Measurements from ENCODE around the gene ELMO3.
A peak's percentile ranks its signal among the peaks of the same experiment; 100 is the strongest.

Gene ELMO3

DNA sequence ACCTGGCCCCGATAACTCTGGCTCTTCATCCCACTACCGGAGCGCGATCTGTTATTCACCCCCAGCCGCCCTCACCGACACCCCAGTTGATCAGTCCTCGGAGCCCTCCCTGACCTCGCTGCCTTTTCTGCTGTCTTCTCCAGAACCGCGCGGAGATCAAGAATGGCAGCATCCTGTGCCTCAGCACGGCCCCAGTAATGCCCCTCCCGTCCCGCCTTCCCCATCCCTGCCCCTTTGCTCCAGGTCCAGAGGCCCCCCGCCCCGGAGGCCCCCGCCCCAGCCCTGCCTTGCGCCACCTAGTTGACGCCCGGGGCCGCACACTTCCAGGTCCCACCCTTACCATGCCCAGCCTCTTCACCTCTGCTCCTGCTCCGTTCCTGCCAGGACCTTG lies 872 bp downstream of the ELMO3 start:
- no peak for DNase-seq (ENCODE audit: low spot score)

DNA sequence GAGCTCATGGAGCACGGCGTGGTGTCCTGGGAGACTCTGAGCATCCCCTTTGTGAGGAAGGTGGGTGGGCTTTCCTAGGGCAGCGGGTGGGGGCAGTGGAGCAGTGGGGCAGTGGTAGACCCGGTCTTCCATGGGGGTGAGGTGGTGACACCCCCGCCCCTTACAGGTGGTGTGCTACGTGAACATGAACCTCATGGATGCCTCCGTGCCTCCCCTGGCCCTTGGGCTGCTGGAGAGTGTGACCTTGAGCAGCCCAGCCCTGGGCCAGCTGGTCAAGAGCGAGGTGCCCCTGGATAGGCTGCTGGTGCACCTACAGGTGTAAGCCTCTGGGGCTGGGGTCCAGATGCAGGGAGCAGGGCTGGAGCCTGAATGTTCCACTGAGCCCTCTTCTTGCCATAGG lies 1.6 kb downstream of the ELMO3 start:
- no peak for DNase-seq (ENCODE audit: low spot score)

DNA sequence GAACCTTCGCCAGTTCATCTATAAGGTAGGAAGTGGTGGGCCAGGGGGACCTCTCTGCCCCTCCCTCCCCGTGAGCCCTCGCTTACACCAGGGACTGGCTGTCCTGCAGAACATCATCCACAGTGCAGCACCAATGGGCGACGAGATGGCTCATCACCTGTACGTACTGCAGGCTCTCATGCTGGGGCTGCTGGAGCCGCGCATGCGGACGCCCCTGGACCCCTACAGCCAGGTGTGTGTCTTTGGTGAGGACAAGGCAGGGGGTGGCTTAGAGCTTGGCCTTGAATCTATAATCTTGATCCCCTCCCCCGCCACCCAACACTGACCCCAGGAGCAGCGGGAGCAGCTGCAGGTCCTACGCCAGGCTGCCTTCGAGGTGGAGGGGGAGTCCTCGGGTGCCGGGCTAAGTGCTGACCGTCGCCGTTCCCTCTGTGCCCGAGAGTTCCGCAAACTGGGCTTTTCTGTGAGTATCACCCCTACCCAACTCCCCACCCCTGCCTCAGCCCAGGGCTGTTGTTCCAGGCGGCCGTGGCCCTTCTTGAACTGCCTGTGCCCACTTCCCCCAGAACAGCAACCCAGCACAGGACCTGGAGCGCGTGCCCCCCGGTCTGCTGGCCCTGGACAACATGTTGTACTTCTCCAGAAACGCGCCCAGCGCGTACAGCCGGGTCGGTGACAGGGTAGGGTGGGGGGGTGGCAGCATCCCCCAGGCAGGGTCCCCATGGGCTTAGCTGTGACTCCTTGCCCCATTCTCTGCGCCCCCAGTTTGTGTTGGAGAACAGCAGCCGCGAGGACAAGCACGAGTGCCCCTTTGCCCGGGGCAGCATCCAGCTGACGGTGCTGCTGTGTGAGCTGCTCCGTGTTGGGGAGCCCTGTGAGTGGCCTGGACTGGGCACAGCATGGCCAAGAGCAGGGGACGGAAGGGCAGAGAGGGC lies 2.7 kb downstream of the ELMO3 start:
- no peak for DNase-seq (ENCODE audit: low spot score)

GRCh38 chr16:67202426-67202825 lies 3.5 kb downstream of the ELMO3 start:
- DNase-seq (ENCODE audit: low spot score), result no peak

DNA sequence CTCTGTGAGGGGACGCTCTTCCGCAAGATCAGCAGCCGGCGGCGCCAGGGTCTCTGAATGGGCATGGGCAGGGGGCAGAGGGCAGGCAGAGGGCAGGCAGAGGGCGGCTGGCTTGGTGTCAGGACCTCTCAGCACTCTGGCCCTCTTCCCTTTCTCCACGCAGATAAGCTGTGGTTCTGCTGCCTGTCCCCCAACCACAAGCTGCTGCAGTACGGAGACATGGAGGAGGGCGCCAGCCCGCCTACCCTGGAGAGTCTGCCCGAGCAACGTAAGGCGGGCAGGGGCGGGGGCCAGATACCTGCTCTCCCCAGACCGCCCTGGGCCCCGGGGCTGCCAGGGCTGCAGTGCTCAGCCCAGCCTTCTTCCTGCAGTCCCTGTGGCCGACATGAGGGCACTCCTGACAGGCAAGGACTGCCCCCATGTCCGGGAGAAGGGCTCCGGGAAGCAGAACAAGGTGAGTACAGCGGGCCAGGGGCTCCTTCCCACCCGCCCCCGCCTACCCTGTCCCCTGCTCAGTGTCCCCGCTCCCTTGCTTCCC lies 4.1 kb downstream of the ELMO3 start:
- DNase-seq (ENCODE audit: low spot score), result no peak

- DNase-seq (ENCODE audit: low spot score), result no peak
Observed at GRCh38 chr16:67204076-67204475, 5.1 kb downstream of the ELMO3 start.

GRCh38 chr16:67206129-67206837 lies 7.4 kb downstream of the ELMO3 start:
- DNase-seq (ENCODE audit: low spot score), result no peak

DNA sequence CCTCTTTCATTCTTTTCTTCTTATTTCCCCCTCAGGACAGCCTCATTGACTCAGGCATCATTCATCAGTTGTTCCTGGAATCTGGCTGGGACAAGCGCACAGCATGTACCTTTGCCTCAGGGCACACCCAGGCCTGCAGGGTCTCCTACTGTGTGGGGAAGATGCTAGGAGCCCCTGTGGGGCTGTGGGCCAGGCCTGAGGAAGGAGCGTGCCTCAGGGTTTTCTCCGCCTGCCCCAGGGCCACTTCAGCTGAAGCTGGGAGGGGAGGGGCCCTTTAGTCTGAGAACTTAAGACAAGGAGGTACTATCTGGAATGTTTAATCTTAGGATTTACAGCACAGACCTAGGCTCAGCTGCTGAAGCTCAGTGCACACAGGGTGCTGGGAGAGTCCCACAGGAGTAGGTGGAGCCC lies 7.9 kb downstream of the ELMO3 start:
- DNase-seq (ENCODE audit: low spot score), result no peak

DNA sequence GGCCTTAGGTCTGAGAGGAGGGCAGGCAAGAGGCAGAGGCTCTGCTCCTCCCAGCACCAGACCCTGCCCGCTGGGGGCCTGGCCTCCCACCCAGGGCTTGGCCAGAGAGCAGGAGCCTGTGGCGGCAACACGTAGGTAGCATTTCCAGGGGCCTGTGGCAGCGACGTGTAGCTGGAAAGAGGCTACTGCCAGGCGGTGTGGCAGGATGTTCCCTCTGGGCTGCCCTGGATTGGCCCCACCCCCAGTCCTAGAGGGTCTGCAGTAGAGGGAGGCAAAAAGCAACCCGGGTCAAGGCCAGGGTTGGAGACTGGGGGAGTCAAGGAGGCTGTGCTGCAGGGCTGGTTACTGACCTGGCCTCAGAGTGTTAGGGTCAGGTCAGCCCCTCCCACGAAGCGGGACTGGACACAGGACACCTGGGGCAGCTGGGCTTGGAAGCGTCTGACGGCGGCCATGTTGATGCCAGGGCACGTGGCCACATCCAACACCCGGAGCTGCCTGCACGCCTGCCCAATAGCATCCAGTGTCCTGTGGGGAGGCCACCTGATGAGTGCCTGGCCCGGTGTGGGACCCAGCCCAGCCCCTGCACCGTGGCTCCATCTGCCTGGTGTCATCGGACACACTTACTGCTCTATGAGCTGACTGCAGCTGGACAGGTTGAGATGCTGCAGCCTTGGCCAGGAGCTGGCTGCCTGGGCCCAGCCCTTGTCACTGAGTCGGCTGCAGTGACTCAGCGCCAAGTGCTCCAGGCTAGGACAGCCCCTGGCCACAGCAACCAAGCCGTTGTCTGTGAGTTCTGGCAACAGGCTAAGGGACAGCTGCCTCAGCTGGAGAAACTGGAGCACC lies 8.5 kb downstream of the ELMO3 start:
- DNase-seq (ENCODE audit: low spot score), result no peak

- DNase-seq (ENCODE audit: low spot score), result no peak
Observed at GRCh38 chr16:67208154-67208896, 9.4 kb downstream of the ELMO3 start.

GRCh38 chr16:67209565-67209964 lies 10.6 kb downstream of the ELMO3 start:
- no peak for DNase-seq (ENCODE audit: low spot score)

GRCh38 chr16:67210069-67210937 lies 11.4 kb downstream of the ELMO3 start:
- DNase-seq (ENCODE audit: low spot score), result no peak

GRCh38 chr16:67211674-67212073 lies 12.7 kb downstream of the ELMO3 start:
- DNase-seq (ENCODE audit: low spot score), result no peak

DNA sequence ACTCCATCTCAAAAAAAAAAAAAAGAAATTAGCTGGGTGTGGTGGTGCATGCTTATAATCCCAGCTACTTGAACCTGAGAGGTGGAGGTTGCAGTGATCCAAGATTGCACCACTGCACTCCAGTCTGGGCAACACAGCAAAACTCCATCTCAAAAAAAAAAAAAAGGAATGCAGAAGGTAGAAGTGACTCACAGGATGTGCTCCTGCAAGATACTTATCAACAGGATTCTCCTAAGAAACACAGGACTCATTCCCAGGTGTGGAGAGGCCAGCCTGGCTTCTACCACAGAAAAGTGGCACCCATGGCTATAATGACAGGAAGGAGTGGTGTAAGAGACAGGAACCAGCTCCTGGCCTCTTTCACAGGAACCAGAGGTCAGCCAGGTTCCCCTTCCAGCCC lies 13.8 kb downstream of the ELMO3 start:
- DNase-seq (ENCODE audit: low spot score), result no peak

GRCh38 chr16:67213197-67214019 lies 14.5 kb downstream of the ELMO3 start:
- no peak for DNase-seq (ENCODE audit: low spot score)

GRCh38 chr16:67215706-67216105 lies 16.8 kb downstream of the ELMO3 start:
- DNase-seq (ENCODE audit: low spot score), result no peak

GRCh38 chr16:67216612-67217490 lies 17.9 kb downstream of the ELMO3 start:
- peak; percentile 40 for DNase-seq (ENCODE audit: low spot score)

- DNase-seq (ENCODE audit: low spot score), result no peak
Observed at GRCh38 chr16:67223992-67224391, 25.1 kb downstream of the ELMO3 start.

Data from globus pallidus (tissue), 1 donor.